K562 (cell line): ENCODE measurements around the gene PHF20. TPM values are rescaled to one million over a fixed set of nuclear protein-coding genes. Genes with fewer than 3 reads are reported as not detected.

Experiments used
- ARID4B ChIP-seq: sonication (generic); formaldehyde crosslinking; IDR thresholded peaks from 2 replicates; pipeline ENCODE4 v1.8.0; 2022; ENCODE audit warnings: mild to moderate bottlenecking, missing genetic modification reagents
- ATF7 ChIP-seq: fragments of 450-650 bp; IDR thresholded peaks from 2 replicates; pipeline ENCODE4 v1.7.1; 2014; ENCODE audit warnings: mild to moderate bottlenecking, moderate library complexity
- ETV1 ChIP-seq: fragments of 450-650 bp; conservative IDR thresholded peaks from 2 replicates; pipeline ENCODE4 v1.6.1; 2016; ENCODE audit warnings: missing genetic modification characterization, control low read depth, low read depth, missing compliant biosample characterization
- GATAD2B ChIP-seq: fragments of 450-650 bp; IDR thresholded peaks from 2 replicates; pipeline ENCODE4 v1.6.1; 2017; ENCODE audit warnings: mild to moderate bottlenecking, borderline replicate concordance
- RNF2 ChIP-seq: sonication (generic); IDR thresholded peaks from 2 replicates; pipeline ENCODE4 v1.6.1; 2016
- ZBTB11 ChIP-seq, 3 experiments: fragments of 200-800 bp in 1 of 3; fragments of 250-450 bp in 1 of 3; fragments of 450-650 bp in 1 of 3; sonication (Bioruptor Pico) in 1 of 3; sonication (Bioruptor generic) in 1 of 3; formaldehyde crosslinking in 1 of 3; IDR thresholded peaks; 2 replicates each; pipeline versions ENCODE4 v1.6.1 to v1.8.0; 2016 to 2022; ENCODE audit warnings: mild to moderate bottlenecking in 2 of 3, missing genetic modification characterization in 2 of 3, missing compliant biosample characterization in 1 of 3, moderate library complexity in 1 of 3
- ZNF184 ChIP-seq: sonication (generic); formaldehyde crosslinking; IDR thresholded peaks from 2 replicates; pipeline ENCODE4 v1.5.0; 2020; ENCODE audit warnings: missing genetic modification reagents
- ZNF79 ChIP-seq: fragments of 250-450 bp; sonication (Bioruptor Pico); IDR thresholded peaks from 2 replicates; pipeline ENCODE4 v1.4.0; 2020; ENCODE audit warnings: low read depth, mild to moderate bottlenecking, moderate library complexity
- polyA plus RNA-seq, 8 experiments: library from polyadenylated mRNA; depleted of rRNA in 4 of 8; stranded (reverse) in 5 of 8; unstranded in 3 of 8; fragments of >200 nt; fragmentation: Nextera tagmentation in 2 of 8; fragmentation: Illumina TruSeq in 1 of 8; extraction: Ambion mirVana in 2 of 8; extraction: Trizol in 1 of 8; gene quantifications; 2 replicates each; pipeline versions ENCODE4 v1.2.1 to v1.2.3, GENCODE V29; 2011 to 2014; ENCODE audit warnings: inconsistent platforms in 1 of 8, missing spikeins in 1 of 8
- total RNA-seq, 7 experiments: library from RNA; depleted of rRNA in 6 of 7; stranded (reverse); fragments of >200 nt in 6 of 7; fragmentation: Illumina TruSeq in 2 of 7; extraction: Trizol in 2 of 7; gene quantifications; 2 replicates each; pipeline versions ENCODE4 v1.2.1 to v1.2.3, GENCODE V29; 2011 to 2021; ENCODE audit warnings: low replicate concordance in 1 of 7

The PHF20 gene
- total and polyA plus RNA-seq, 9 of the 15 experiments (the other 6 are each of a cell fraction or from before 2014, with no cell fraction given): 49.9 to 196 (median 70.7) TPM

- TF ChIP-seq ARID4B (CRISPR knock-in tag) (peak; percentile 91), ZBTB11 (CRISPR knock-in tag; IDR thresholded peaks at IDR 0.05) (peak; percentile 95 to 99 (median 97)), ZNF184 (no peak), ZNF79 (CRISPR knock-in tag) (no peak), ETV1 (tag) (peak; percentile 91), RNF2 (peak; percentile 58), ATF7 (peak; percentile 94), GATAD2B (peak; percentile 85)
These were observed 182.5 kb downstream of the PHF20 start, which contains the start of gene SCAND1 (continued) for GRCh38 chr20:35954200-35954906.
